DND-41 (cell line): ENCODE results near the gene ALDH1A1.

ENCODE experiments used
- ATAC-seq: fragments of 200-7000 bp; cut with Tn5 transposase; 3 replicates; pipeline ENCODE4 v1.9.1; 2021; ENCODE audit warnings: low read depth; ENCODE audit not compliant: insufficient read depth
- DNase-seq: peaks from one replicate; pipeline ENCODE4 v3.0.0-alpha.2; 2020
- H2AFZ ChIP-seq: 2 replicates; pipeline ENCODE4 v1.6.0; 2012; ENCODE audit warnings: low read depth, low read length
- H3K27ac ChIP-seq: 2 replicates; pipeline ENCODE4 v1.5.1; 2012; ENCODE audit warnings: low read length, inconsistent platforms
- H3K27me3 ChIP-seq: fragments of 200-600 bp; sonication (generic); 2 replicates; pipeline ENCODE4 v1.6.0; 2012; ENCODE audit warnings: low read length, mild to moderate bottlenecking, inconsistent platforms; ENCODE audit not compliant: insufficient read depth, poor library complexity
- H3K36me3 ChIP-seq: 2 replicates; pipeline ENCODE4 v1.5.1; 2012; ENCODE audit warnings: low read length, inconsistent platforms; ENCODE audit not compliant: insufficient read depth
- H3K4me1 ChIP-seq: 2 replicates; pipeline ENCODE4 v1.5.1; 2012; ENCODE audit warnings: mild to moderate bottlenecking, low read length; ENCODE audit not compliant: insufficient read depth
- H3K4me2 ChIP-seq: 2 replicates; pipeline ENCODE4 v1.6.0; 2012; ENCODE audit warnings: mild to moderate bottlenecking, moderate library complexity, low read length, inconsistent platforms; ENCODE audit not compliant: insufficient read depth
- H3K4me3 ChIP-seq, 2 experiments: fragments of 200-600 bp in 1 of 2; shearing (Covaris generic) in 1 of 2; 2 replicates each; pipeline ENCODE4 v1.5.1; 2012 to 2016; ENCODE audit warnings: inconsistent platforms in 2 of 2, low read length in 2 of 2, mild to moderate bottlenecking in 2 of 2, low read depth in 1 of 2, moderate library complexity in 1 of 2
- H3K79me2 ChIP-seq: 2 replicates; pipeline ENCODE4 v1.6.0; 2012; ENCODE audit warnings: low read length, inconsistent platforms; ENCODE audit not compliant: insufficient read depth
- H3K9ac ChIP-seq: 2 replicates; pipeline ENCODE4 v1.6.0; 2012; ENCODE audit warnings: low read depth, mild to moderate bottlenecking, inconsistent platforms, low read length, moderate library complexity
- H3K9me3 ChIP-seq: 2 replicates; pipeline ENCODE4 v1.5.1; 2012; ENCODE audit warnings: low read length, moderate library complexity, mild to moderate bottlenecking, inconsistent platforms; ENCODE audit not compliant: insufficient read depth, severe bottlenecking
- H4K20me1 ChIP-seq: 2 replicates; pipeline ENCODE4 v1.6.0; 2012; ENCODE audit warnings: low read length; ENCODE audit not compliant: insufficient read depth
- CTCF ChIP-seq: IDR thresholded peaks from 2 replicates; pipeline ENCODE4 v1.5.1; 2012; ENCODE audit warnings: borderline replicate concordance, low read length, moderate library complexity, mild to moderate bottlenecking; ENCODE audit not compliant: poor library complexity, severe bottlenecking; ENCODE audit errors: extremely low read depth
- EZH2 ChIP-seq: IDR thresholded peaks from 3 replicates; pipeline ENCODE4 v1.6.1; 2012; ENCODE audit warnings: borderline replicate concordance, low read depth, mild to moderate bottlenecking, moderate library complexity, low read length, inconsistent platforms; ENCODE audit not compliant: severe bottlenecking

The ALDH1A1 gene

GRCh38 chr9:72997387-72997995 lies 44.6 kb upstream of the ALDH1A1 start:
- Histone ChIP-seq H3K4me3 (no peak overlapping the region), H3K4me2 (no peak overlapping the region), H2AFZ (no peak overlapping the region), H3K27me3 (peaks cover 19% of the 10 kb centered on the region), H4K20me1 (no peaks in the 10 kb centered on the region), H3K79me2 (no peaks in the 10 kb centered on the region), H3K9me3 (no peaks in the 10 kb centered on the region), H3K9ac (no peak overlapping the region), H3K27ac (no peak overlapping the region), H3K36me3 (no peaks in the 10 kb centered on the region), H3K4me1 (no peaks in the 10 kb centered on the region)
- TF ChIP-seq EZH2 (no peak), CTCF (no peak)
- DNase-seq = no peak
- ATAC-seq = no peak

- Histone ChIP-seq H3K9ac (no peak overlapping the region), H3K4me2 (no peak overlapping the region), H3K36me3 (no peaks in the 10 kb centered on the region), H2AFZ (no peak overlapping the region), H3K79me2 (no peaks in the 10 kb centered on the region), H4K20me1 (no peaks in the 10 kb centered on the region), H3K27me3 (peaks cover 19% of the 10 kb centered on the region), H3K9me3 (no peaks in the 10 kb centered on the region), H3K4me1 (no peaks in the 10 kb centered on the region), H3K4me3 (no peak overlapping the region), H3K27ac (no peak overlapping the region)
- DNase-seq = no peak
- no peak for TF ChIP-seq EZH2
- TF ChIP-seq CTCF = no peak
- ATAC-seq = no peak
Measured at GRCh38 chr9:72996684-72997314, 43.9 kb upstream of the ALDH1A1 start.

GRCh38 chr9:72996114-72996513 lies 43.3 kb upstream of the ALDH1A1 start:
- Histone ChIP-seq H3K27me3 (peaks cover 19% of the 10 kb centered on the region), H3K4me2 (no peak overlapping the region), H3K9ac (no peak overlapping the region), H3K9me3 (no peaks in the 10 kb centered on the region), H3K27ac (no peak overlapping the region), H3K4me1 (no peaks in the 10 kb centered on the region), H3K4me3 (no peak overlapping the region), H2AFZ (no peak overlapping the region), H3K36me3 (no peaks in the 10 kb centered on the region), H3K79me2 (no peaks in the 10 kb centered on the region), H4K20me1 (no peaks in the 10 kb centered on the region)
- no peak for DNase-seq
- no peak for TF ChIP-seq CTCF
- no peak for ATAC-seq
